HG03432 (cell line): ENCODE measurements around the gene SORL1-AS1.

Source experiments
- ATAC-seq: cut with Tn5 transposase; IDR thresholded peaks from one replicate; pipeline ENCODE4 v1.9.1; 2021; ENCODE audit warnings: mild to moderate bottlenecking, moderate library complexity; ENCODE audit not compliant: unreplicated experiment

SORL1-AS1 gene

GRCh38 chr11:121406291-121406690 is 46.5 kb downstream of the SORL1-AS1 start:
- ATAC-seq = no peak

- ATAC-seq = no peak
Measured at GRCh38 chr11:121405646-121406045, 47.1 kb downstream of the SORL1-AS1 start.

DNA sequence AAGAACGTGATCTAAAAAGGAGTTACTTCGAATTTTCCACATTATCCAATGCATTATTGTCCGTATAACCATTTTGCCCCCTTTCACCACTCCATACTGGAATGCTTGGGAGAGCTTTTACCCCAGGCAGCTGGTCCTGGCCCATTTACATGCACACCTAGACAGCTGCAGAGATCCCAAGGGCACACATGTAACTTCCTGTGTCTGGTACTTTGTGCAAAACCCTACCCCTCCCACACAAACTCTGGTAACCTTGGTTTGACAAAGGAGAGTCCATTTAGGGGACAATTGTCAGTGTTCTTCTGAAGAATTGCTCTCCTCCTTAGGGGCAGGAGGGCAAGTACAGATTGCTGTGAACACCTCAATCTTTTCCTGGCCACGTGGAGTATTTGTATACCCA is 58.0 kb downstream of the SORL1-AS1 start:
- ATAC-seq = peak; percentile 56

DNA sequence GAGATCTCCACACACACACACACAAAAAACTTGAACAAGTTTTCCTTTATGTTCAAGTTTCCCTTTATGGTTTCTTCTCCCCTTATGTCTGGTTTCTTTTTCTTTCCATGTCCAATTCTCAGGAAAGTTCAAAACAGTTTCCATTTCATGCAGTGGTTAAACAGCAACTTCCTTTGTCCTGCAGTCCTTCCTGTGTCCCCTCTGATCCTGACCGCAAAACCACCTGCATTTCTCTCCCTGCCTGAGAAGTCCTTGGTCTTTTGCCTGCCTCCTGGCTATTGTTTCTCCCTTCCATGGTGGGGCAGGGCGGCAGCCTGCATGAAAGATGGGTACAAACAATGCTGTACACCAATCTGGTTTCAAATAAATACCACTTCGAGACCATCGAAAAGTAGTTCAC is 58.9 kb downstream of the SORL1-AS1 start:
- ATAC-seq = no peak

DNA sequence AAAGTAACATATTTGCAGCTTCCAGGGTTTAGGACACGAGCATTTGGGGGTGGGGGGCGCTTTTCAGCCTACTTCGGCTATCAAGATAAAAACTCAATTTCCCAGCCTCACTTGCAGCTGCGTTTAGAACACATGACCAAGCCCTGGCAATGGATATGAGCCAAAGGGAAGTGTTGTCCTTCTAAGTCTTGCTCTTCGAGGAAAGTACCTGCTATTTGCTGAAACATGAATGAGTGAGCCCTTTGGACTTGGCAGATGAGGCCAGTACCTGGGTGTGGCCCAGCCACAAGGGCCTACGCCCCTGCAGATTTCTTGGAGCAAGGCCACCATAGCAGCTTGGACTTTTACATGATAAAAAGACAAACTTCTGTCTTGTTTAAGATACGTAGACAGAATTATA is 60.9 kb downstream of the SORL1-AS1 start:
- no peak for ATAC-seq

- ATAC-seq = no peak
Measured at GRCh38 chr11:121389651-121390050, 63.1 kb downstream of the SORL1-AS1 start.
